ENCODE data around the gene FAM169A. TPM values are rescaled to one million over a fixed set of nuclear protein-coding genes. Genes with fewer than 3 reads are reported as not detected.
"Not testable (repeated sequence)": the region's sequence is repeated elsewhere in the genome, so short reads cannot be mapped to it uniquely, and the experiment has no call there.

Gene FAM169A, protein sequence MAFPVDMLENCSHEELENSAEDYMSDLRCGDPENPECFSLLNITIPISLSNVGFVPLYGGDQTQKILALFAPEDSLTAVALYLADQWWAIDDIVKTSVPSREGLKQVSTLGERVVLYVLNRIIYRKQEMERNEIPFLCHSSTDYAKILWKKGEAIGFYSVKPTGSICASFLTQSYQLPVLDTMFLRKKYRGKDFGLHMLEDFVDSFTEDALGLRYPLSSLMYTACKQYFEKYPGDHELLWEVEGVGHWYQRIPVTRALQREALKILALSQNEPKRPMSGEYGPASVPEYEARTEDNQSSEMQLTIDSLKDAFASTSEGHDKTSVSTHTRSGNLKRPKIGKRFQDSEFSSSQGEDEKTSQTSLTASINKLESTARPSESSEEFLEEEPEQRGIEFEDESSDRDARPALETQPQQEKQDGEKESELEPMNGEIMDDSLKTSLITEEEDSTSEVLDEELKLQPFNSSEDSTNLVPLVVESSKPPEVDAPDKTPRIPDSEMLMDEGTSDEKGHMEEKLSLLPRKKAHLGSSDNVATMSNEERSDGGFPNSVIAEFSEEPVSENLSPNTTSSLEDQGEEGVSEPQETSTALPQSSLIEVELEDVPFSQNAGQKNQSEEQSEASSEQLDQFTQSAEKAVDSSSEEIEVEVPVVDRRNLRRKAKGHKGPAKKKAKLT
- total RNA-seq (2014; rRNA removed; shearing (Covaris generic)): 37.6 and 51.1 TPM in 2 replicates

DNA sequence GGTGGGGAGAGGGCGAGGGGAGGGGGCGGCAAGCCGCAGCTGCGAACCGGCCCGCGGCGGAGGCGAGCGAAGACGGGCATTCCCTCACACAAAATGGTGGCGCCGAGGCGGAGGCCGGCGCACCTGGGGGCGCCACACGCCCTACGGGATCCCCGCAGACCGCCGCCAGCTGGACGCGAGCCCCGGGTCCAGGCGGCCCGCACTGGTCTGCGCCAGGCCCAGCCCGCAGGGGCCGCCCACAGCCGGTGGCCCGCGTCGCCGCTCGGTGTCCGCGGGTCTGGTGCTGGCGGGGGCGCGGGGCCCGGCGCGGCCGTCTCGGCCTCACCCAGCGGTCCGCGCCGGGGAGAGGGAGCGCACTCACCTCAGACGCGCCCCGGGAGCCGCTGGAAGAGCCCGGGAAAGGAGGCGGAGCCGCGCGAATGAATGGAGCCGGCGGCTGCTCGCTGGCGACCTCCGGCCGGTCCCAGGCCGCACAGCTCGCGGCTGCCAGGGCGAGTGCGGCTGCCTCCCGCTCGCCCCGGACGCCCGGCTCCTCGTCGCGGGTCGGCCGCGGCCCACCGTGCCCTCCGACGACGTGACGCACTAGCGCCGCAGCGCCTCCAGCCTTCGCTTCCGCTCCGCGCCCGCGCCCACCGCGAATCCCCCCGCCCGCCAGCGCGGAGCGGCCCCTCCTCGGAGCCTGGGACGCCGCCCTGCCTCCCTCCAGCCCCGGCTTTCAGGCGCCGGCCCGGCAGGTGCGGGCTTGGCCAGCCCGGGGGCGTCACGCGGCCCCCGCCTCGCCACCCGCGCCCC is at the start of gene FAM169A:
Gene FAM169A (minus strand): TSS at position 584 of the 792 bp plus-strand sequence. CDS start 24,711 bp downstream, outside the sequence.
- no peaks in the 10 kb centered on the region for H3K27me3 ChIP-seq (ENCODE audit: control insufficient read depth, insufficient read depth, low read length)
- no peaks in the 10 kb centered on the region for H3K36me3 ChIP-seq (replicated peaks; ENCODE audit: control insufficient read depth, insufficient read depth, low read length)
- peak; percentile 85 for DNase-seq
- H3K4me3 ChIP-seq (ENCODE audit: insufficient read depth, low read depth, low read length): peak within 1 kb of the TSS; percentile 58

DNA sequence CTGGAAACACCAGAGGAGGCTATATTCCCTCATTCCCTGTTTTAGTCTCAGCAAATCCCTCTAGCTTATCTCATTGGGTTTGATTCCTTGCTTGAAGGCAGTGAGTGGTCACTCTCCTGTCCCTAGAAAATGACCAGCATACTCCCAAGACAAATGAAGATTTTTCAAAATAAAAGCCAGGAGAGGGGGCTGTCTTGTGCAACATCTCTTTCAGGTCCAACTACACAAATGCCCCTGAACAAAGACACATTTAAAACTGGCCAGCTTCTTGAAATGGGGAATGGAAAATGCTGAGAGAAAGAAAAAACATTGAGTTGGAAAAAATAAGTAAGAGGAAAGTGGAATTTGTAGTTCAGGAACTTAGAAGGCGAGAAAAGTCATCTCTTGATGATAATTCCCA is 49.3 kb upstream of the FAM169A start:
- H3K36me3 ChIP-seq (replicated peaks; ENCODE audit: control insufficient read depth, insufficient read depth, low read length): no peaks in the 10 kb centered on the region
- no peak for DNase-seq
- no peak overlapping the region for H3K4me3 ChIP-seq (ENCODE audit: insufficient read depth, low read depth, low read length)
- no peaks in the 10 kb centered on the region for H3K27me3 ChIP-seq (ENCODE audit: control insufficient read depth, insufficient read depth, low read length)

DNA sequence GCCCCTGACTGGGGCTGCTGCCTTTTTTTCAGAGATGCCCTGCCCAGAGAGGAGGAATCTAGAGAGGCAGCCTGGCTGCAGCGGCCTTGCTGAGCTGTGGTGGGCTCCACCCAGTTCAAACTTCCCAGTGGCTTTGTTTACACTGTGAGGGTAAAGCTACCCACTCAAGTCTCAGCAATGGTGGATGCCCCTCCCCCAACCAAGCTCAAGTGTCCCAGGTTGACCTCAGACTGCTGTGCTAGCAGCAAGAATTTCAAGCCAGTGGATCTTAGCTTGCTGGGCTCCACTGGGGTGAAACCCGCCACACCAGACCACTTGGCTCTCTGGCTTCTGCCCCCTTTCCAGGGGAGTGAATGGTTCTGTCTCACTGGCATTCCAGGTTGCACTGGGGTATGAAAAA is 45.2 kb upstream of the FAM169A start:
- not testable (repeated sequence) for H3K27me3 ChIP-seq (ENCODE audit: control insufficient read depth, insufficient read depth, low read length); H3K36me3 ChIP-seq (replicated peaks; ENCODE audit: control insufficient read depth, insufficient read depth, low read length); H3K4me3 ChIP-seq (ENCODE audit: insufficient read depth, low read depth, low read length); DNase-seq

- not testable (repeated sequence) for H3K4me3 ChIP-seq (ENCODE audit: insufficient read depth, low read depth, low read length); H3K36me3 ChIP-seq (replicated peaks; ENCODE audit: control insufficient read depth, insufficient read depth, low read length); DNase-seq; H3K27me3 ChIP-seq (ENCODE audit: control insufficient read depth, insufficient read depth, low read length)
Measured at GRCh38 chr5:74909888-74910287, 43.7 kb upstream of the FAM169A start.

DNA sequence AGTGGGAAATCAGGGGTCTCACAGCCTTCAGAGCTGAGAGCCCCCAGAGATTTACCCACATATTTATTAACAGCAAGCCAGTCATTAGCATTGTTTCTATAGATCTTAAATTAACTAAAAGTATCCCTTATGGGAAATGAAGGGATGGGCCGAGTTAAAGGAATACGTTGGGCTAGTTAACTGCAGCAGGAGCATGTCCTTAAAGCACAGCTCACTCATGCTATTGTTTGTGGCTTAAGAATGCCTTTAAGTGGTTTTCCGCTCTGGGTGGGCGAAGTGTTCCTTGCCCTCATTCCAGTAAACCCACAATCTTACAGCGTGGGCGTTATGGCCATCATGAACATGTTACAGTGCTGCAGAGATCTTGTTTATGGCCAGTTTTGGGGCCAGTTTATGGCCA is 42.0 kb upstream of the FAM169A start:
- not testable (repeated sequence) for H3K27me3 ChIP-seq (ENCODE audit: control insufficient read depth, insufficient read depth, low read length)

GRCh38 chr5:74904713-74905112 is 38.5 kb upstream of the FAM169A start:
- H3K36me3 ChIP-seq (replicated peaks; ENCODE audit: control insufficient read depth, insufficient read depth, low read length); H3K4me3 ChIP-seq (ENCODE audit: insufficient read depth, low read depth, low read length); DNase-seq; H3K27me3 ChIP-seq (ENCODE audit: control insufficient read depth, insufficient read depth, low read length): not testable (repeated sequence)

More for the DNA sequence above, 42.0 kb upstream of the FAM169A start:
- not testable (repeated sequence) for DNase-seq; H3K36me3 ChIP-seq (replicated peaks; ENCODE audit: control insufficient read depth, insufficient read depth, low read length); H3K4me3 ChIP-seq (ENCODE audit: insufficient read depth, low read depth, low read length)

GRCh38 chr5:74903165-74903787 is 37.1 kb upstream of the FAM169A start:
- peak; percentile 87 for DNase-seq
- Histone ChIP-seq H3K4me3 (ENCODE audit: insufficient read depth, low read depth, low read length) (no peak overlapping the region), H3K27me3 (ENCODE audit: control insufficient read depth, insufficient read depth, low read length) (no peaks in the 10 kb centered on the region), H3K36me3 (replicated peaks; ENCODE audit: control insufficient read depth, insufficient read depth, low read length) (no peaks in the 10 kb centered on the region)

- Histone ChIP-seq H3K36me3 (replicated peaks; ENCODE audit: control insufficient read depth, insufficient read depth, low read length) (no peaks in the 10 kb centered on the region), H3K27me3 (ENCODE audit: control insufficient read depth, insufficient read depth, low read length) (no peaks in the 10 kb centered on the region), H3K4me3 (ENCODE audit: insufficient read depth, low read depth, low read length) (no peak overlapping the region)
- no peak for DNase-seq
Measured at GRCh38 chr5:74897049-74897448, 30.9 kb upstream of the FAM169A start.

- no peak overlapping the region for H3K4me3 ChIP-seq (ENCODE audit: insufficient read depth, low read depth, low read length)
- DNase-seq: no peak
- H3K36me3 ChIP-seq (replicated peaks; ENCODE audit: control insufficient read depth, insufficient read depth, low read length): no peaks in the 10 kb centered on the region
- H3K27me3 ChIP-seq (ENCODE audit: control insufficient read depth, insufficient read depth, low read length): no peaks in the 10 kb centered on the region
Measured at GRCh38 chr5:74895906-74896305, 29.7 kb upstream of the FAM169A start.

DNA sequence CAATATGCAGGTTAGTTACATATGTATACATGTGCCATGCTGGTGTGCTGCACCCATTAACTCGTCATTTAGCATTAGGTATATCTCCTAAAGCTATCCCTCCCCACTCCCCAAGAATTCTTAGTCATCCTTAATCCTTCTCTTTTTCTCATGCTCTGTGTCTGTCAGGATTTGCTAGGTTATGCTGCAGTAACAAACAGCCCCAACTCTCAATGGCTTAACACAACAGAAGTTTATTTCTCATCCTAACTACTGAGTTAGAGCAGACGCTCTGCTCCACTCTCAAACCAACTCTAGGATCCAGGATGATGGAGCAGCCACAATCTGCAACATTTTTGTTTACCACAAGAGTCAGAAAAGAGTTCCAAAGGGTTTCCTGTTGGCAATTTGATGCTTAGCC is 28.2 kb upstream of the FAM169A start:
- Histone ChIP-seq H3K4me3 (ENCODE audit: insufficient read depth, low read depth, low read length) (no peak overlapping the region), H3K27me3 (ENCODE audit: control insufficient read depth, insufficient read depth, low read length) (no peaks in the 10 kb centered on the region), H3K36me3 (replicated peaks; ENCODE audit: control insufficient read depth, insufficient read depth, low read length) (no peaks in the 10 kb centered on the region)
- no peak for DNase-seq

- H3K36me3 ChIP-seq (replicated peaks; ENCODE audit: control insufficient read depth, insufficient read depth, low read length): no peaks in the 10 kb centered on the region
- H3K4me3 ChIP-seq (ENCODE audit: insufficient read depth, low read depth, low read length): no peak overlapping the region
- no peak for DNase-seq
Measured at GRCh38 chr5:74892921-74893320, 26.7 kb upstream of the FAM169A start.

DNA sequence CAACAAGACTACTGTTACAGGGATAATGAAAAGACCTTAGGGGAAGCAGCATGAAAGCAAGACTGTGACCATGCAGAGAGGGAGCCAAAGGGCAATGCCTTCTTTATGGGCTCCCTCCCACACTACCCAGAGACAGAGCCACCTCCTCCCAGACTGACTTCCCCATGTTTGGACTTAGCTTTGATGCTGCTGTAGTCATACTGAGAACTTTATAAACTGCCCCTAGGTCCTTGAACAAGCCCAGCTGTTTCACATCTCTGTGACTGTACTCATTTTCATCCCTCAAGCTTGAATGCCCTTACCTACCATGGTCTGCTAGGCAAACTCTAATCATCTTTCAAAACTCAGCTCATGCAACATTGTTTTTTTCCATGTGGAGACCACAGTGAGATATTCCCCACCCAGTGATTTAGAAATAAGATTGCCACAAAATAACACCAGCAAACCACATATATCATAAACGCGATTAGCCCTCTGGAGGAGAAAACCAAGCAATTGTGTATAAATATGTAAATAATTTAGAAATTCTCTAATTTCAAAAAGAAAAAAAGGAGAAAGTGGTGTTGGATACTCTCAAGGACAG is 23.4 kb upstream of the FAM169A start:
- no peak for DNase-seq
- no peak overlapping the region for H3K4me3 ChIP-seq (ENCODE audit: insufficient read depth, low read depth, low read length)

More at GRCh38 chr5:74892921-74893320, 26.7 kb upstream of the FAM169A start:
- H3K27me3 ChIP-seq (ENCODE audit: control insufficient read depth, insufficient read depth, low read length): no peaks in the 10 kb centered on the region

GRCh38 chr5:74888117-74888516 is 21.9 kb upstream of the FAM169A start:
- Histone ChIP-seq H3K27me3 (ENCODE audit: control insufficient read depth, insufficient read depth, low read length) (no peaks in the 10 kb centered on the region), H3K36me3 (replicated peaks; ENCODE audit: control insufficient read depth, insufficient read depth, low read length) (no peaks in the 10 kb centered on the region), H3K4me3 (ENCODE audit: insufficient read depth, low read depth, low read length) (no peak overlapping the region)
- DNase-seq: no peak

More for the DNA sequence above, 23.4 kb upstream of the FAM169A start:
- Histone ChIP-seq H3K27me3 (ENCODE audit: control insufficient read depth, insufficient read depth, low read length) (no peaks in the 10 kb centered on the region), H3K36me3 (replicated peaks; ENCODE audit: control insufficient read depth, insufficient read depth, low read length) (no peaks in the 10 kb centered on the region)

DNA sequence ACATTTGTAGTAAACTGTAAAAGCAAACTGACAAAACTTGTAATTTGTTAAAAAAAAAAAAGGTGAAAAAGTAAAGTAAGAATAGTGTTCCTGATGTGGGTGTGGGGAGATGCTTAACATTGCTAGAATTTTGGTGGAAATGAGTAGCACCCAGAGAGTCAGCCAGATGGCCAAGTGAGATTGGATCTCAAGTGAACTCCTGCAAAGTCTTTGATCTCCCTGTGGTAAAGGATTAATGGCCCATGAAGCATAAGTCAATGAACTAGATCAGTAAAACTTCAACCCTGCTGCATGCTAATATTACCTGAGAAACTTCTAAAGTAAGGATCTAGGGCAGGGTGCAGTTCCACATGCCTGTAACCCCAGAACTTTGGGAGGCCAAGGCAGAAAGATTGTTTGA is 19.0 kb upstream of the FAM169A start:
- Histone ChIP-seq H3K36me3 (replicated peaks; ENCODE audit: control insufficient read depth, insufficient read depth, low read length) (no peaks in the 10 kb centered on the region), H3K27me3 (ENCODE audit: control insufficient read depth, insufficient read depth, low read length) (no peaks in the 10 kb centered on the region), H3K4me3 (ENCODE audit: insufficient read depth, low read depth, low read length) (no peak overlapping the region)
- no peak for DNase-seq

Measured in H7 (cell line).